OCI-LY1 (cell line): ENCODE results near the gene EXD3.
A peak's percentile ranks its signal among the peaks of the same experiment; 100 is the strongest.

Experiments used
- H2AFZ ChIP-seq: fragments of 200-600 bp; sonication (generic), shearing (Covaris generic); 2 replicates; pipeline ENCODE4 v1.6.0; 2014; ENCODE audit warnings: antibody characterized with exemption, mild to moderate bottlenecking, low read length
- H3F3A ChIP-seq: fragments of 200-600 bp; sonication (generic), shearing (Covaris generic); 2 replicates; pipeline ENCODE4 v1.6.0; 2014; ENCODE audit warnings: mild to moderate bottlenecking, antibody characterized with exemption, low read length, moderate library complexity; ENCODE audit not compliant: insufficient read depth
- H3K27ac ChIP-seq: fragments of 200-600 bp; sonication (generic); 2 replicates; pipeline ENCODE4 v1.5.1; 2014; ENCODE audit warnings: low read length, mixed run types, mild to moderate bottlenecking, low read depth; ENCODE audit not compliant: poor library complexity, severe bottlenecking
- H3K27me3 ChIP-seq: fragments of 200-600 bp; sonication (generic); 2 replicates; pipeline ENCODE4 v1.6.0; 2014; ENCODE audit warnings: antibody characterized with exemption, mild to moderate bottlenecking, low read length, moderate library complexity; ENCODE audit not compliant: insufficient read depth
- H3K36me3 ChIP-seq: fragments of 200-600 bp; sonication (generic); 2 replicates; pipeline ENCODE4 v1.6.1; 2014; ENCODE audit warnings: mild to moderate bottlenecking, antibody characterized with exemption, low read length, moderate library complexity, mixed read lengths; ENCODE audit not compliant: insufficient read depth
- H3K4me1 ChIP-seq: fragments of 200-600 bp; sonication (generic); 2 replicates; pipeline ENCODE4 v1.5.1; 2014; ENCODE audit warnings: mild to moderate bottlenecking, low read length, moderate library complexity; ENCODE audit not compliant: insufficient read depth, severe bottlenecking
- H3K4me2 ChIP-seq: fragments of 200-600 bp; sonication (generic), shearing (Covaris generic); 2 replicates; pipeline ENCODE4 v1.6.1; 2014; ENCODE audit warnings: low read length
- H3K4me3 ChIP-seq: fragments of 200-600 bp; sonication (generic); 2 replicates; pipeline ENCODE4 v1.5.1; 2014; ENCODE audit warnings: low read length, low read depth, mild to moderate bottlenecking, mixed read lengths; ENCODE audit not compliant: poor library complexity, severe bottlenecking
- H3K79me2 ChIP-seq: fragments of 200-600 bp; shearing (Covaris generic); 2 replicates; pipeline ENCODE4 v1.6.1; 2016; ENCODE audit warnings: mixed run types, low read length, mixed read lengths; ENCODE audit not compliant: insufficient read depth
- H3K9ac ChIP-seq: fragments of 200-600 bp; sonication (generic), shearing (Covaris generic); 2 replicates; pipeline ENCODE4 v1.6.1; 2014; ENCODE audit warnings: mild to moderate bottlenecking, low read length, mixed read lengths
- H3K9me2 ChIP-seq: fragments of 200-600 bp; sonication (generic), shearing (Covaris generic); 2 replicates; pipeline ENCODE4 v1.6.1; 2014; ENCODE audit warnings: low read depth, mild to moderate bottlenecking, low read length, mixed read lengths
- H3K9me3 ChIP-seq: fragments of 200-600 bp; shearing (Covaris generic); 2 replicates; pipeline ENCODE4 v1.6.1; 2014; ENCODE audit warnings: low read length, mixed read lengths
- H4K20me1 ChIP-seq: fragments of 200-600 bp; sonication (generic), shearing (Covaris generic); 2 replicates; pipeline ENCODE4 v1.6.0; 2016; ENCODE audit warnings: mild to moderate bottlenecking, low read length; ENCODE audit not compliant: insufficient read depth
- CTCF ChIP-seq: fragments of 200-600 bp; sonication (generic), shearing (Covaris generic); IDR thresholded peaks from 2 replicates; pipeline ENCODE4 v1.5.1; 2017; ENCODE audit warnings: mild to moderate bottlenecking, antibody characterized with exemption, low read length, moderate library complexity, mixed read lengths
- EZH2 ChIP-seq: fragments of 200-600 bp; sonication (generic), shearing (Covaris generic); IDR thresholded peaks from 2 replicates; pipeline ENCODE4 v1.8.0; 2017; ENCODE audit warnings: borderline replicate concordance, mixed run types, mild to moderate bottlenecking, antibody characterized with exemption, low read length, moderate library complexity, mixed read lengths

The EXD3 gene

GRCh38 chr9:137422604-137423513, at the start of gene EXD3, which contains the start of gene NOXA1:
EXD3 (minus strand) TSS chr9:137423162; CDS start chr9:137395357, 27,805 bp downstream.
NOXA1 (plus strand) TSS chr9:137423393; CDS start chr9:137423530, 137 bp downstream.
- Histone ChIP-seq H3K79me2 (no peaks in the 10 kb centered on the region), H2AFZ (peak within 1 kb of the TSS; percentile 15; the same call in 1 of the 2 replicates), H3K27ac (no peak within 1 kb of the TSS), H3K36me3 (no peaks in the 10 kb centered on the region), H3K4me2 (peak within 1 kb of the TSS; percentile 93), H4K20me1 (no peaks in the 10 kb centered on the region), H3K27me3 (peaks cover 5% of the 10 kb centered on the region; the same call in 1 of the 2 replicates), H3K9me2 (no peaks in the 10 kb centered on the region), H3K4me1 (peaks cover 24% of the 10 kb centered on the region), H3K4me3 (peak within 1 kb of the TSS; percentile 87), H3K9me3 (no peaks in the 10 kb centered on the region), H3K9ac (peak within 1 kb of the TSS; percentile 78), H3F3A (no peaks in the 10 kb centered on the region)
- TF ChIP-seq CTCF (peak; percentile 52), EZH2 (no peak)

- no peaks in the 10 kb centered on the region for H4K20me1 ChIP-seq
- TF ChIP-seq CTCF: no peak
- no peak for TF ChIP-seq EZH2
- no peak overlapping the region for H2AFZ ChIP-seq
These were observed 47.8 kb upstream of the EXD3 start for GRCh38 chr9:137470785-137471184.

GRCh38 chr9:137467896-137468295, 44.9 kb upstream of the EXD3 start:
- no peaks in the 10 kb centered on the region for H3K36me3 ChIP-seq
- TF ChIP-seq CTCF (no peak), EZH2 (no peak)

More at GRCh38 chr9:137470785-137471184, 47.8 kb upstream of the EXD3 start:
- Histone ChIP-seq H3K4me2 (no peak overlapping the region), H3K27ac (no peak overlapping the region), H3K27me3 (no peaks in the 10 kb centered on the region; the same call in 1 of the 2 replicates), H3K79me2 (no peaks in the 10 kb centered on the region), H3F3A (no peaks in the 10 kb centered on the region), H3K9me2 (no peaks in the 10 kb centered on the region), H3K4me1 (no peaks in the 10 kb centered on the region), H3K36me3 (no peaks in the 10 kb centered on the region), H3K4me3 (no peak overlapping the region), H3K9ac (no peak overlapping the region), H3K9me3 (peaks cover under 1% of the 10 kb centered on the region; the same call in 1 of the 2 replicates)

More at GRCh38 chr9:137467896-137468295, 44.9 kb upstream of the EXD3 start:
- Histone ChIP-seq H3K79me2 (no peaks in the 10 kb centered on the region), H3F3A (no peaks in the 10 kb centered on the region), H3K4me2 (no peak overlapping the region), H3K4me3 (no peak overlapping the region), H3K27ac (no peak overlapping the region), H4K20me1 (no peaks in the 10 kb centered on the region), H3K9me3 (no peaks in the 10 kb centered on the region), H3K9me2 (no peaks in the 10 kb centered on the region), H3K27me3 (no peaks in the 10 kb centered on the region; the same call in 1 of the 2 replicates), H3K4me1 (no peaks in the 10 kb centered on the region), H2AFZ (no peak overlapping the region), H3K9ac (no peak overlapping the region)
